NT2/D1 (cell line): ENCODE measurements around the gene EDC3.

Experiments used
- SUZ12 ChIP-seq: IDR thresholded peaks from 2 replicates; pipeline ENCODE4 v1.6.1; 2011; ENCODE audit not compliant: insufficient read length, insufficient read depth; ENCODE audit errors: extremely low read depth
- ZNF274 ChIP-seq: IDR thresholded peaks from 2 replicates; pipeline ENCODE4 v1.6.1; 2011; ENCODE audit warnings: mild to moderate bottlenecking, low read depth, low read length

DNA sequence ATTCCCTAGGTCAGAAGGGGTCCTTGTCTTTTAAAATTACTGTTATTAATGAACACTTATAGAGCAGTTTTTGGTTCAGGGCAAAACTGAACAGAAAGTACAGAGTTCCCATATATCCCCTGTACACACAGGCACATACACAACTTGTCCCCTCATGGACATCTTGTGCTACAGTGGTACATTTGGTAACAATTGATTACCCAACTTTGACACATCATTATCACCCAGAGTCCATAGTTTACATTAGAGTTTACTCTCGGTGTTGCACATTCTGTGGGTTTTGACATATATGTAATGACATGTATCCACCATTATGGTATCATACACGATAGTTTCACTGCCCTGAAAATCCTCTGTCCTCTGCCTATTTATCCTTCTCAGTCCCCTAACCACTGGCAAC, 984 bp upstream of the EDC3 start:
- TF ChIP-seq ZNF274 (no peak), SUZ12 (no peak)
